Neuronal stem cell (in vitro differentiated cells): ENCODE measurements around the gene CTSE.
A peak's percentile ranks its signal among the peaks of the same experiment; 100 is the strongest.

ENCODE experiments used
- DNase-seq: peaks from one replicate; pipeline ENCODE4 v3.0.0-alpha.2; 2013; ENCODE audit warnings: low spot score
- H2AFZ ChIP-seq: one replicate; pipeline ENCODE4 v1.6.1; 2013; ENCODE audit warnings: mild to moderate bottlenecking, low read length, inconsistent platforms
- H2AK5ac ChIP-seq: 2 replicates; pipeline ENCODE4 v1.6.1; 2013; ENCODE audit warnings: low read depth, mild to moderate bottlenecking, inconsistent platforms, low read length, moderate library complexity, mixed read lengths
- H2BK120ac ChIP-seq: 2 replicates; pipeline ENCODE4 v1.6.1; 2013; ENCODE audit warnings: low read depth, mild to moderate bottlenecking, inconsistent platforms, low read length, moderate library complexity, mixed read lengths
- H2BK12ac ChIP-seq: one replicate; pipeline ENCODE4 v1.6.1; 2013; ENCODE audit warnings: low read length, inconsistent platforms
- H2BK15ac ChIP-seq: 2 replicates; pipeline ENCODE4 v1.6.1; 2013; ENCODE audit warnings: mild to moderate bottlenecking, low read length, inconsistent platforms, mixed read lengths
- H2BK5ac ChIP-seq: one replicate; pipeline ENCODE4 v1.6.1; 2013; ENCODE audit warnings: inconsistent platforms, mild to moderate bottlenecking, low read length, moderate library complexity
- H3K14ac ChIP-seq: one replicate; pipeline ENCODE4 v1.6.1; 2013; ENCODE audit warnings: low read length, inconsistent platforms
- H3K18ac ChIP-seq: 2 replicates; pipeline ENCODE4 v1.6.1; 2013; ENCODE audit warnings: low read length, inconsistent platforms
- H3K23ac ChIP-seq: 2 replicates; pipeline ENCODE4 v1.6.1; 2013; ENCODE audit warnings: low read depth, mild to moderate bottlenecking, mixed read lengths, low read length, inconsistent platforms; ENCODE audit not compliant: poor library complexity
- H3K27ac ChIP-seq: replicated peaks from 3 replicates; pipeline ENCODE4 v1.5.1; 2013; ENCODE audit warnings: low read length, inconsistent platforms
- H3K27me3 ChIP-seq, 3 experiments: 2 replicates each; pipeline ENCODE4 v1.6.1; 2013; ENCODE audit warnings: low read length in 3 of 3, mild to moderate bottlenecking in 2 of 3, inconsistent platforms in 1 of 3, low read depth in 1 of 3, mixed read lengths in 1 of 3, moderate library complexity in 1 of 3; ENCODE audit not compliant: control insufficient read depth in 3 of 3, insufficient read depth in 3 of 3
- H3K36me3 ChIP-seq, 2 donors: replicated peaks in 1 of 2; 2 replicates each; pipeline ENCODE4 v1.6.1; 2013; ENCODE audit warnings: low read length in 2 of 2; ENCODE audit not compliant: control insufficient read depth in 2 of 2, insufficient read depth in 2 of 2
- H3K4ac ChIP-seq: 2 replicates; pipeline ENCODE4 v1.6.1; 2013; ENCODE audit warnings: inconsistent platforms, mild to moderate bottlenecking, low read length, moderate library complexity
- H3K4me1 ChIP-seq, 2 donors: 1 replicate in 1 of 2; 2 replicates in 1 of 2; pipeline ENCODE4 v1.6.1; 2013; ENCODE audit warnings: low read length in 2 of 2, low read depth in 1 of 2; ENCODE audit not compliant: control insufficient read depth in 2 of 2, insufficient read depth in 1 of 2
- H3K4me2 ChIP-seq: one replicate; pipeline ENCODE4 v1.6.1; 2013; ENCODE audit warnings: mild to moderate bottlenecking, low read length, inconsistent platforms; ENCODE audit not compliant: insufficient read depth, poor library complexity, severe bottlenecking
- H3K4me3 ChIP-seq, 2 donors: 2 replicates each; pipeline ENCODE4 v1.5.1; 2013; ENCODE audit warnings: low read length in 2 of 2, mild to moderate bottlenecking in 2 of 2, inconsistent platforms in 1 of 2, moderate library complexity in 1 of 2
- H3K79me1 ChIP-seq: one replicate; pipeline ENCODE4 v1.6.1; 2013; ENCODE audit warnings: low read depth, mild to moderate bottlenecking, inconsistent platforms, low read length, moderate library complexity
- H3K9ac ChIP-seq: one replicate; pipeline ENCODE4 v1.6.1; 2013; ENCODE audit warnings: mild to moderate bottlenecking, low read depth, low read length, inconsistent platforms; ENCODE audit not compliant: poor library complexity
- H3K9me3 ChIP-seq, 2 donors: replicated peaks in 1 of 2; 2 replicates each; pipeline versions ENCODE3 to v1.6.1; 2013; ENCODE audit warnings: low read length in 2 of 2, mild to moderate bottlenecking in 2 of 2, inconsistent platforms in 1 of 2, low read depth in 1 of 2, mixed read lengths in 1 of 2, moderate library complexity in 1 of 2; ENCODE audit not compliant: control insufficient read depth in 2 of 2, insufficient read depth in 1 of 2
- H4K8ac ChIP-seq: one replicate; pipeline ENCODE4 v1.6.1; 2013; ENCODE audit warnings: low read depth, mild to moderate bottlenecking, inconsistent platforms, low read length, moderate library complexity
- H4K91ac ChIP-seq: one replicate; pipeline ENCODE4 v1.6.1; 2013; ENCODE audit warnings: low read length, low read depth, mild to moderate bottlenecking, inconsistent platforms; ENCODE audit not compliant: poor library complexity
- whole genome bisulfite sequencing, 2 donors: extraction: QIAGEN DNeasy Blood & Tissue Kit; methylation state at CpG; one replicate each; pipeline ENCODE4 v1.1.7; 2013; ENCODE audit warnings: missing lambda C conversion rate in 2 of 2, mixed read lengths in 1 of 2; ENCODE audit not compliant: insufficient read length in 2 of 2, insufficient replicate concordance in 1 of 2; ENCODE audit errors: extremely low coverage in 2 of 2; 5-methylcytosine and 5-hydroxymethylcytosine counted together

CTSE gene

GRCh38 chr1:205990226-205990625 is 33.5 kb downstream of the CTSE start:
- H2BK5ac ChIP-seq, result no peak overlapping the region
- H4K91ac ChIP-seq, result no peak overlapping the region
- peaks cover 0 to 5% (median 0%) of the 10 kb centered on the region in 3 experiments for H3K27me3 ChIP-seq
- no peaks in the 10 kb centered on the region for H3K36me3 ChIP-seq
- no peaks in the 10 kb centered on the region for H3K9me3 ChIP-seq
- H3K4me2 ChIP-seq, result no peak overlapping the region
- peaks cover 0 to 6% of the 10 kb centered on the region in 2 donors for H3K4me1 ChIP-seq
- peaks cover 2% of the 10 kb centered on the region for H3K79me1 ChIP-seq
- no peak overlapping the region for H3K18ac ChIP-seq
- H3K27ac ChIP-seq, result no peak overlapping the region
- no peak overlapping the region for H2AFZ ChIP-seq
- no peak overlapping the region for H2BK12ac ChIP-seq
- H4K8ac ChIP-seq, result no peak overlapping the region
- DNase-seq, result no peak
- H2BK15ac ChIP-seq, result no peak overlapping the region
- no peak overlapping the region for H3K23ac ChIP-seq
- H3K9ac ChIP-seq, result no peak overlapping the region
- no peak overlapping the region for H3K14ac ChIP-seq
- no peak overlapping the region for H2BK120ac ChIP-seq
- H2AK5ac ChIP-seq, result peak overlapping the region; percentile 25
- WGBS, 2 donors, result no CpG with 5 or more reads among the region's 2 CpGs
- no peak overlapping the region for H3K4ac ChIP-seq
- no peak overlapping the region for H3K4me3 ChIP-seq

GRCh38 chr1:205989786-205990185 is 33.9 kb downstream of the CTSE start:
- Histone ChIP-seq H2BK12ac (no peak overlapping the region), H2BK15ac (no peak overlapping the region), H3K27ac (no peak overlapping the region), H2BK120ac (no peak overlapping the region), H3K36me3 (no peaks in the 10 kb centered on the region), H3K23ac (no peak overlapping the region), H3K4me1 (peaks cover 0 to 6% of the 10 kb centered on the region in 2 donors), H3K14ac (no peak overlapping the region), H3K9me3 (no peaks in the 10 kb centered on the region), H3K4me2 (no peak overlapping the region), H3K18ac (no peak overlapping the region), H2AFZ (no peak overlapping the region), H4K91ac (no peak overlapping the region), H3K79me1 (peaks cover 2% of the 10 kb centered on the region), H3K9ac (no peak overlapping the region), H3K27me3 (peaks cover 0 to 5% (median 0%) of the 10 kb centered on the region in 3 experiments), H3K4ac (no peak overlapping the region), H3K4me3 (no peak overlapping the region), H4K8ac (no peak overlapping the region), H2AK5ac (no peak overlapping the region), H2BK5ac (no peak overlapping the region)
- WGBS, 2 donors, result no CpG with 5 or more reads among the region's 5 CpGs
- no peak for DNase-seq

- Histone ChIP-seq H3K79me1 (peaks cover 2% of the 10 kb centered on the region), H3K9ac (no peak overlapping the region), H2AK5ac (no peak overlapping the region), H4K8ac (no peak overlapping the region), H2BK120ac (no peak overlapping the region), H3K36me3 (no peaks in the 10 kb centered on the region), H3K27ac (no peak overlapping the region), H3K23ac (no peak overlapping the region), H3K4me1 (peaks cover 0 to 2% of the 10 kb centered on the region in 2 donors), H3K4ac (no peak overlapping the region), H2BK12ac (no peak overlapping the region), H2AFZ (no peak overlapping the region), H3K4me3 (no peak overlapping the region), H2BK15ac (no peak overlapping the region), H2BK5ac (no peak overlapping the region), H3K9me3 (no peaks in the 10 kb centered on the region), H3K18ac (no peak overlapping the region), H3K27me3 (peaks cover 0 to 5% (median 0%) of the 10 kb centered on the region in 3 experiments), H4K91ac (no peak overlapping the region), H3K4me2 (no peak overlapping the region), H3K14ac (no peak overlapping the region)
- no peak for DNase-seq
- WGBS, 2 donors, result no CpG with 5 or more reads among the region's 12 CpGs
Observed at GRCh38 chr1:205988585-205988995, 35.1 kb downstream of the CTSE start.

- Histone ChIP-seq H3K36me3 (no peaks in the 10 kb centered on the region), H3K79me1 (no peaks in the 10 kb centered on the region), H4K91ac (no peak overlapping the region), H2BK5ac (no peak overlapping the region), H3K4me2 (no peak overlapping the region), H3K4me3 (no peak overlapping the region), H2AFZ (no peak overlapping the region), H3K9me3 (no peaks in the 10 kb centered on the region), H3K4me1 (peaks cover 0 to 2% of the 10 kb centered on the region in 2 donors), H3K9ac (no peak overlapping the region), H2AK5ac (no peak overlapping the region), H4K8ac (no peak overlapping the region), H2BK15ac (no peak overlapping the region), H3K14ac (no peak overlapping the region), H3K27ac (no peak overlapping the region), H3K27me3 (peaks cover 0 to 5% (median 0%) of the 10 kb centered on the region in 3 experiments), H3K18ac (no peak overlapping the region), H3K4ac (no peak overlapping the region), H2BK12ac (no peak overlapping the region), H3K23ac (no peak overlapping the region), H2BK120ac (no peak overlapping the region)
- DNase-seq, result no peak
- no CpG with 5 or more reads among the region's 2 CpGs for WGBS, 2 donors
Observed at GRCh38 chr1:205986861-205987260, 36.8 kb downstream of the CTSE start.
